Tongue (tissue), 2 donors: ENCODE data around the gene SLC5A3. TPM values are rescaled to one million over a fixed set of nuclear protein-coding genes. Genes with fewer than 3 reads are reported as not detected.
A peak's percentile ranks its signal among the peaks of the same experiment; 100 is the strongest.

ENCODE experiments used
- DNase-seq: peaks from one replicate; pipeline ENCODE4 v3.0.0-alpha.2; 2015
- total RNA-seq: library from RNA; depleted of rRNA; stranded (reverse); fragments of >200 nt; gene quantifications from one replicate; pipeline ENCODE4 v1.2.3, GENCODE V29; 2014

The SLC5A3 gene
- total RNA-seq = 37.1 TPM

DNA sequence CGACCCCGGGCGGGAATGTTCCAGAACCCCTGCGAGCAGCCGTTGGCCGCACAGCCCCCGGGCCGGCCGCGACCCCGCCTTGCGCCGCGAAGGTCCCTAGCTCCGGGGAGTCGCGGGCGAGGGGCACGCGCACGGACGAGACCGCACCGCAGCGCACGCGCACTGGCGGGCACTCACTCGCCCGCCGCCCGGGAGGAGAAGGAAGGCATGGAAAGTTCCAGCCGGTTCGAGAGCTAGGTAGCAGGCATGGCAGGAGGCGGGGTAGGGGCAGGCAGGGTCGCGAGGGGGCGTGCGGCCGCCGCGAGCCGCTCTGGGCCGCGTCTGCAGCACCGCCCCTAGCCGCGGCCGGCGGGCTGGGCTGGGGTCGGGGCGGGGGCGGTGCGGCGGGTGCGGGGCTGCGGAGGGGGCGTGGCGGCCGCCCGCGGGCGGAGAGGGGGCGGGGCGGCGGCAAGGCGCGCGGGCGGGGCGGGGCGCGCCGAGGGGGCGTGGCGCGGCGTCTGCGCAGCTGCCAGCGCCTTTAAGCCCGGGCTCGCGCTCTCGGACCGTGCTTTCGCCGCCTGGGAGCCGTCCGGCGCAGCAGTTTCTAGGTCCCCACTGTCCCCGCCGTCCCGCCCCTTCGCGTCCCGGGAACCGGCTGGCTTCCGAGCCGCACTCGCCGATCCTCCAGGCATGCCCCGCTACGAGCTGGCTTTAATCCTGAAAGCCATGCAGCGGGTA lies at the start of gene SLC5A3, which contains the start of gene MRPS6:
Gene SLC5A3 (plus strand): TSS at position 547 of the 717 bp plus-strand sequence. CDS start 21,621 bp downstream, outside the sequence.
Gene MRPS6 (plus strand): TSS at position 547 of the 717 bp plus-strand sequence. CDS start 123 bp downstream, at position 670.
- DNase-seq = peak; percentile 92

DNA sequence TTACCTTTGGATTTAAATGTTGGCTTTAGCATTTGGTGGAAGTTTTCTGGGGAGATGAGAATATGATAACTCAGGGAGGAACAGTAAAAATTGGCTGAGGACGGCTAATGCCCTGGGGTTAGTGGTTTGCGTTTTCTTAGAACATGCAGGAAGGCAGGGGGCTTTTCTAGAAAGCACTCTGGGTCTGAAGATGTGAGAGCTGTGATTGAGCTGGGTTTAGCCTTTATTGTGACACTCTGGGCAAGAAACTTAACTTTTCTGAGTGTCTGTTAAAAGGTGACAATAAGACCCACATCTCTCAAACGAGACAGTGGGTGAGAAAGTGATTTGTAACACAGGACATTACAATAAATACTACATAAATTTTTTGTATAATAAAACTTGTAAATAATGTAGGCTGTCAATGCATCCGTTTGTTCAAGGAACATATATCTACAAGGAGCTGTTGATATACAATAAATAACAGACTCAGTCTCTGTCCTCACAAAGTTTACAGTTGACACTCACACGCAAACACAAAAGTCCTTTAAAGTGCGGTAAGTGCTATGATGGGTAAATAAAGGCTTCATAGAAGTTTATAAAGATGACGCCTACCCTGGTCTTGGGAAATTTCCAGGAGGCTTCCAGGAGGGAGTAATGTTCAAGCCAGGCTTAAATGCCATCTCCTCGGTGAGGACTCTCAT lies 49.5 kb upstream of the SLC5A3 start:
- DNase-seq = no peak

DNA sequence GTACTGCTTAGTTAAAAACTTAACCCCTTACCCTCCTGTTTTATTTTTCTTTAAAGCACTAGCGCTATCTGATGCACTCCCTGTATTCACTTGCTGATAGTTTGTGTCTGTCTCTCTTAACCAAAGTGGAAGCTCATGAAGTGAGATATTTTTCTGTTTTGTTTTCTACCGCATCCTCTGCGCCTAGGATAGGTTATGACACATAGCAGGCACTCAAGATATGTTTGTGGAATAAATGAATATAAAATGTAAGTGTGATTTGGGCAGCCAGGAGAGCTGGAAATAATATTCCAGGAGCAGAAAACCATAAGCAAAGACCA lies 49.0 kb upstream of the SLC5A3 start:
- DNase-seq = no peak

DNA sequence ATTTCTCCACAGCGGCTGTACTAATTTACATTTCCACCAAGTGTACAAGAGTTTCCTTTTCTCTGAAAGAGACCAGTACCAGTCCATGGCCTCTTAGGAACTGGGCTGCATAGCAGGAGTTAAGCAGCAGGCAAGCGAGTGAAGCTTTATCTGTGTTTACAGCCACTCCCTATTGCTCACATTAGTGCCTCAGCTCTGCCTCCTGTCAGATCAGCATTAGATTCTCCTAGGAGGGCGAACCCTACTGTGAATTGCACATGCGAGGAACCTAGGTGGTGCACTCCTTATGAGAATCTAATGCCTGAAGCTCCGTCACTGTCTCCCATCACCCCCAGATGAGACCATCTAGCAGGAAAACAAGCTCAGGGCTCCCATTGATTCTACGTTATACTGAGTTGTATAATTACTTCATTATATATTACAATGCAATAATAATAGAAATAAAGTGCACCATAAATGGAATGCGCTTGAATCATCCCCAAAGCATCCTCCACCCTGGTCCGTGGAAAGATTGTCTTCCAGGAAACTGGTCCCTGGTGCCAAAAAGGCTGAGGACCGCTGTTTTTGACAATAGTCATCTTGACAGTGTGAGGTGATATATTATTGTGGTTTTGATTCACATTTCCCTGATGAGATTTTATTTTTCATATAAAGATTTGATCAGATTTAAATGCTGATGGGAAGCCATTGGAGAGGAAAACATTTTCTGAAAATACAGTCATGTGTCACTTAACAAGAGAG lies 45.5 kb upstream of the SLC5A3 start:
- DNase-seq = no peak

DNA sequence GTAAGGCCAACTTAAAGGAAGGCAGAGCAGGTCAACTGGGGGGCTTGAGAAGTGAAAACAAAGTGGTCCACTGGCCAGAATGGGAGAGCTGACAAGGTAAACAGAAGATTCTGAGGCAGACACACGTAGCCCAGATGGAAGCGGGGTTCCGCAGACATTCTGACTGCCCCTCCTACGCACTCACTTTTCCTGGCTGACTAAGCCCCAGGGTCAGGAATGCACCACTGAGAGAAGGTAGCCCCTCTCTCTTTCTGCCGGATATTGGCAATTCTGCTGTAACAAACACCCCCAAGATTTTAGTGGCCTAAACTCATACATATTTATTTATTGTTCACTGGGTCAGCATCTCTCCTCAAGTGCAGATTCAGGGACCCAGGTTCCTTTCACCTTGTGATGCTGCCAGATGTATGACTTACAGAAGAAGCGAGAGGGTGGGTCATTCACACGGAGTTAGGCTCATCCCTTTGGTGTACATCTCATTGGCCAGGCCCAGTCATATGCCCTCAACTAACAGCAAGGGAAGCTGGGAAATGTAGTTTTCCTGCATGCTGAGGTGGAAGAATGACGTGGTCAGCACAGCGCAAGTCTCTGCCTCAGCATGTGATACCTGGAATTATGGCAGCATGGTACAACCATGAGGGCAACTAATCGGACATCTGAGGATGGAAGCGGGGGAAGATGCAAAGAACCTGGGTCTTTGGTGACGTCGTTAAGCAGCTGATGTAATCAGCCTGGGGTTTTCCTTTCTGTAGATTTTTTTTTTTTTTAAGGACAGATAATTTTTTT lies 43.4 kb upstream of the SLC5A3 start:
- peak; percentile 72 for DNase-seq

DNA sequence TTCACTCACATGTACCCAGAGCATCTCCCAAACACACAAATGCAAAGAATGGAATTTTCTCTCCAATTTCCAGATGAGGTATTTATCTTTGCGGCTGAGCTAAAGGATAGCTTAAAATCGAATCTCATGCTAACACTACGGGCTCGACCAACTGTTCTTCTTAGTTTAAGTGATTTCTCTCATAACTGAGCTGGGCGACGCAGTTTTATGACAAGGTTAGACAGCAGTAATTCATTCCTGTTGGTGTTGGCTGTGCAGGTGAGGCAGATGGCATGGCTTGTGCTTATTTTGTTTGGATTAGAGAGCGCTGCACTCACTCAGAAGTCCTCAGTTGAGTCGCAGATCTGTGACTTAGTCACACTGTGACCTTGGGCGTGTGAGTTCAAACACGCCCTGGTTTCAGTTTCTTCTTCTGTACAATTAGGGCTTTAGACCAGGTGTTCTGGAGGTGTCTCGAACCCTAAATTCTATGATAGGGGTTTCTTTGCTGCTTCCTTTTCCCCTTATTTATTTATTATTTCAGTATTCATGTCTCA lies 41.5 kb upstream of the SLC5A3 start:
- DNase-seq = no peak

DNA sequence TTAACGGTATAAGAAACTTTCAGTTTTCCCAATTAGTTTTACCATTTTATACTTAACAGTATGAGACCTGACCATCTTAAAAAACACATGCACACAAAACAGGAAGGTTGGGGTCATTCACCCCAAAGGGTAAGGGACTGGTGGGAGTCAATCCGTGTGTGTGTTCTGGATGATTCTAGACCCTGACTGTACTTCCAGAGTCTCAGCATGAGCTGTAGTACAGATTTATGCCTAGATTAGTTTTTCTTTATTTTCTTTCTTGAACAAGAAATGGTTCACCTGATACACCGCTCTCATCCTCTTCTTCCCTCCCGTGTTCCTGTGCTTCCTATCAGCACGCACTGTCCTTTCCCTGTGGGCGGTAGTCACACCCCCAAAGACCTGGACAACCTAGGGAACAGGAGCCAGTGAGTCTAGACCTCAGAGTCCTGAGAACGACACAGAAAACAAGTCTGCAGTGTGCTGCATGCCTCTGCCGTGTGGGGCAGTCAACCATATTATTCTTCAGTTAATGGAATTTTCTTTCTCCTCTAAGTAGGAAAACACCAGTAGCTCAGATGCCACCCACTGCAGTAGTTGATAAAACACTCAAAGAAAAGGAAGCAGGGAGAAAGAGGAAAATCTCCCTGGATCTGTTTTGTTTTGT lies 38.9 kb upstream of the SLC5A3 start:
- no peak for DNase-seq

DNA sequence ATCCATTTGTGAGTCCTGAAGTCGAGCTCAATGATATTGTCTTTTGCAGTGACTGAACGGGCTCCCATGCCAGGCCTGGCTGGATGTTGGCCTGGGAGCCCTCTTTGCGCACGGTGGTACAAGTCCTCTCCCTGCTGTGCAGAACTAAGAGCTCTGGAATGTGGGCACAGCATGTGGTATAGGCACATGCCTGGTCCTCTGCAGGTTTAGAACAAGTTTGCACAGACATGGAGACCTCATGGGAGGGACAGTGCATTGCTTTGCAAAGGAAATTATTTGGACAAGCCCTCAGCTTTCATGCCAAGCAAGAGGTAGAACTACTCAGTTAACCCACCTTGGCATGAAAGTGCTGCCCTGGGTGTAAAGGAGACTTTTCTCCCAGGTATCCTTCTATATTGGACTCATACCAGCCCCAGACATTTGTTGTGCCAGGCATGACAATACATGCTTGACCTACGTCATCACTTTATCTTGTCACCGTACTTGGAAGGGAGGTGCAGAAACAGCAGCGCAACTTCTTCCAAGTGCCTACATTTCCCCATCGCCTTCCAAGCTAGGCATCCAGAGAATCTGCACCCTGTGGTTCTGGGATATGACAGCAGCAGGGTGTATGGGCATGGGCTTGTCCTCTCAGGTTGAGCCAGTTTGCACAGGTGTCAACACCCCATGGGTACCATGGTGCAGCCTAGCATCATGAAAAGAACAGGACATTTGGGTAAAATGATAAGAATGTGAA lies 37.6 kb upstream of the SLC5A3 start:
- DNase-seq = no peak

DNA sequence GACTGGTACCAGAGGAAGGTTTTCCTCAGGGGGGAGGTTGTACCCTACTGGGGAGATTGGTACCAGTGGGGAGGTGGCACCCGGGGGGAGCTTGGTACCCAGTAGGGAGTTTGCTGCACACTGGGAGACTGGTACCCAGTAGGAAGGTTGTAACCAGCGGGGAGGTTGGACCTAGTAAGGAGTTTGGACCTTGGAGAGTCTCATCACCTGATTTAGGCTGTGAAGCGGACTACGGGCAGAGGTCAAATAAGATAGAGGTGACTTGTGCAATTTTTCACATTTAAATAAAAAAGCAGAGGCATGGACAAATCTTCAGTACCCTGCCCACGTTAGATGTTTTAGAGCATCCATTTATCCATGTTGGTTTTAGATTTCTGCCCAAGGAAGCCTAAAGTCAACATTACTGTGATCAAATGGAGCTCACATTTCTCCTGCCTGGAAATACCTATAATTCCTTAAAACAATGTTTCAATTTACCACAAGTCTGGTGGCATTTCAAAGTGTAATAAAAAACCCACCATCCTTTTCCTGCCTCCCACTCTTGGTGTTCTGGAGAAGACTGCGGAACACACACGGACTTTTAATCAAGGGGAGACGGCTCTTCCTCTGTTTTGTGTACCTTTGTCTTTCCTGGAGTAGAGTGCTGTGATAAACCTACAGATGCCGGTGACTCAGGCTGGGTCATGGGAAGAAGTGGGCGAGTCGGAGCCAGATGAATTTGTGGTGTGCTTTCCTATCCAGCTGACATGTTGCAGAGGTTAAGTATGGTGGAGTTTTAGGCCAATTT lies 36.2 kb upstream of the SLC5A3 start:
- DNase-seq = no peak

DNA sequence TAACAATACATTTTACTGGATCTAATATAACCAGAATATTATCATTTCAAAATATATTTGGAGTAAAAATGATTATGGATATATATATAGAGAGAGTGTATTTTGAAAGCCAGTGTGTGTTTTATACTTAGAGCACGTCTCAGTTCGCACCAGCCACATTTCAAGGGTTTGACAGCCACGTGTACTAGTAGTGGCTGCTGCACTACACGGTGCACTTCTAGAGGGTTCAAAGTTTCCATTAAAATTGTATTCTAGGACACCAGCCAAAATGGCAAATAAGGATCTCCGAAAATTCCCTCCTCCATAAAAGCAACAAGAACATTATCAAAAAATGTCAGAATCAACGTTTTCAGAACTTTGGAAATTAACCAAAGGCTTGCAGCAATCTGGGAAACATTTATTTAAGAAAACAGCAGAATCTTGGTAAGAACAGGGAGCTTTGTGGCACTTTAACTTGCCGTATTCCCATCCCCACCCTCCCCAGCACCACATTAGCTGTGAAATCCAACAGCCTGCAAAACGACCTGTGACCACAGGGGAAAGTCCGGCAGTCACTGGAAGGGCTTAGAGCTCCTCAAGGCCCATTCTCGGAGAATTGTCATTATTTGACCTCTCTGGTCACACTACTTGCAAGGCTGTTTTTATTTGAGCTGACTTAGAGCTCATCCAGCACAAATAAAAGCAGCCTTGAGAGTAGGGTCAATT lies 33.5 kb upstream of the SLC5A3 start:
- no peak for DNase-seq

DNA sequence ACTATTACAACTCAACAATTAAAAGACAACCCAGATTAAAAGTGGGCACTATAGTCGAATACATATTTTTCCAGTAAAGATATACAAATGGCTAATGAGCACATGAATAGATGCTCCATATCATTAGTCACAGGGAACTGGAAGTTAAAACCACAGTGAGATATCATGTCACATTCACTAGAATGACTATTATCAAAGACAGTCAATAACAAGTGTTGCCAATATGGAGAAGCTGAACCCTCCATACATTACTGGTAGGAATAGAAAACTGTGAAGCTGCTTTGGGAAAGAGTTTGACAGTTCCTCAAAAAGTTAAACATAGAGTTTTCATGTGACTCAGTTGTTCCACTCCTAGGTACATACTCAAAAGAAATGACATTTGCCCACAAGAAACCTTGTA lies 30.6 kb upstream of the SLC5A3 start:
- DNase-seq = no peak

DNA sequence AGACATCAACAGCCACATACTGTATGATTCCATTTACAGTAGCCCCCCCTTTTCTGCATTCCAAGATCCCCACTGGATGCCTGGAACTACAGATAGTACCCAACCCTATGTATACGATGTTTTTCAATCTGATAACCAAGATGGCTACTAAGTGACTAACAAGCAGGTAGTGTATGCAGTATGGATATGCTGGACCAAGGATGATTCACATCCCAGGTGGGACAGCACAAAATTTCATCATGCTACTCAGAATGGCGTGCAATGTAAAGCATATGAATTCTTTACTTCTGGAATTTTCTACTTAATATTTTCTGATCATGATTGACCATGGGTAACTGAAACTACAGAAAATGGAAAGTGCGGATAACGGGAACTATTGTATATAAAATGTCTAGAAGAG lies 30.0 kb upstream of the SLC5A3 start:
- no peak for DNase-seq

DNA sequence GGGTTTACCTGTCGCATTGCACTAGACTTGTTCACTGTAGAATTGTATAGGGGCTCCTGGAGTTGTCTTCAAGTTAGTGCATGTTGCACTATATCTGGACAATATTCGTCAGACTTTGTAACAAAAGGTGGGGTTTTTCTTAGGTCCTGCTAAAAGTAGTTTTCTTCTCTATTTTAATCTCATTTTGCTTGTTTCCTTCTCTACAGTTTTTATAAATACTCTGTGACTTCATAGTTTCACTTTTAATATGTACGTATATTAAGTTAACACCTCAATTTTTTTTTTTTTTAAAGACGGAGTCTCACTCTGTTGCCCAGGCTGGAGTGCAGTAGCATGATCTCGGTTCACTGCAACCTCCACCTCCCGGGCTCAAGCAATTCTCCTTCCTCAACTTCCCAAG lies 26.5 kb upstream of the SLC5A3 start:
- no peak for DNase-seq

DNA sequence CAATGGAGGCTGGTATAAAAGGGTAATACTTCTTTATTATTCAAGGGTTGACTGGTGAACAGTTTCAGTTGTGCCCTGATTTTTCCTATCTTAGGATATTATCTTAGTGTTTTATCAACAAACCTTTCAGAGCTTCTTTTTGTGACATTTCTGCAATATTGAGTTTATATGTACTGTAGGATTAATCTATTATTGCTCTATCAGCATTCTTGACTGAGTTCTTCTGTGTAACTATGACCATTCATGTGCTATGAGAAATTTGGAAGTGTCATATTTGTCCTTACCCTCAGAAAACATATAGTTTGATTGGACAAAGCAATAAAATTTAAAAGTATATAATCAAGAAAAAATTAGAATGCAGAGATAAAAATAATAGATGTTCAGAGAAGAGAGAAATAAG lies 25.5 kb upstream of the SLC5A3 start:
- no peak for DNase-seq

DNA sequence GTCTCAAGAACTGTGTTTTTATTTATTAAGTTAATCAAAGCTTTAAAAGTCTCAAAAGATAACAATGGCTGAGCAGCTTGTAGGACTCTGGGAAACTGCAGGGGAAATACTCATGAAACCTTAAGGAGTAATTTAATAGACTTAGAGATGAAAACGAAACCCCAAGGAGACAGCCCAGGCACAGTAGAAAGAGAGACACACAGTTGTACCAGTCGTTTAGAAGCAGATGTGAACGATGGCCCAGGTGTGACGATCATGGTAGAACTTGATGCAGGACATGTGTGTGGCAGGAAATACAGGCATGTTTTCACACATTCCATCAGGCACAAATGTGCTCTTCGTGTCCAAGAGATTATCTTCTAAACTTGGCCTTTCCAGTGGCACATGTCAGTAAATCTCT lies 21.2 kb upstream of the SLC5A3 start:
- no peak for DNase-seq

DNA sequence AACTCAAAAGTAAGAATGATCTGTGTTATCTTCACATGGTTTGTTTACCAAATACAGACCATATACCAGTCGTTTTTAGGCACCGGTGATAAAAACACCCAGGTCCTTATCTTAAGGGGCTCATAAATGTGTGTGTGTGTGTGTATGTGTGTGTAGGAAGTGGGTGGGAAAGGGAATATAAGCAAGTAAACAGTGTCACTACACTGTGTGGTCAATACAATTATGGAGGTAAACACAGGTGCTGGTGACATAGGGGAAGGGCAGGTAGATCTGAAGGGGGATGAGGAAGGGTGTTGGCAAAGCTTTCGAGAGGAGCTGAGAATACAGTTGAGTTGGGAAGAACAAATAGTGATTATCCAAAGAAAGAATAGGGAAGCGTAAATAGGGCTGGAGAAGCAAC lies 19.1 kb upstream of the SLC5A3 start:
- DNase-seq = no peak

DNA sequence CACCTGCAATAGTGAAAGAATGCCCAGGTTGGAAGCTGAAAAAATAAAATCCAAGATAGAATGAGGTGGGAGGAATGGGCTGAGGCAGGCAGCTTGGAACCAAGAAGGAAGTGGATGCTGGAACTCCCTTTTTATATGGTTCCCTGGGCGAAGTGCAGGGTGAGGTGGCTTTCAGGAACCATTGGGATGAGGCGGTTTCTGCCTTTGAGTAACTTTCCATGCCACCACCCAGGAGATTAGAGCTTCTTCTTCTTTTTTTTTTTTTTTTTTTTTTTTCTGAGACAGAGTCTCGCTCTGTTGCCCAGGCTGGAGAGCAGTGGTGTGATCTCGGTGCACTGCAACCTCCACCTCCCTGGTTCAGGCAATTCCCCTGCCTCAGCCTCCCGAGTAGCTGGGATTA lies 17.8 kb upstream of the SLC5A3 start:
- no peak for DNase-seq

DNA sequence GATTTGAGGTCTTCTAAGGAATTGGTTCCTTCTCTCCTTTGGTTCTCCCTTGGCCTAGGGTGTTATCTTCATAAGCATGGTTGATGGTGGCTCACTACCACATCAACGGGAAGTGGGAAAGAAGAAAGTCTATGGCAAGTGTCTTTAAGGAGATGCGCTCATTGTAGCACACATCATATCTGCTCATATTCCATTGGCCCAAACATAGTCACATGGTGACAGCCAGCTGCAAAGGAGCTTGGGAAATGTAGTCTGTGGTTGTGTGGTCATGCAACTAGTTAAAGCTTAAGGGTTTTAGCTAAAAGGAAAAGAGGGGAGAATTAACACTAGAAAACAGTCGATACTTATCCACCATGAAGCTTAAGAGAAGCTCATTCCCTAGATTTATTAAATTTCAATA lies 11.4 kb upstream of the SLC5A3 start:
- DNase-seq = no peak

DNA sequence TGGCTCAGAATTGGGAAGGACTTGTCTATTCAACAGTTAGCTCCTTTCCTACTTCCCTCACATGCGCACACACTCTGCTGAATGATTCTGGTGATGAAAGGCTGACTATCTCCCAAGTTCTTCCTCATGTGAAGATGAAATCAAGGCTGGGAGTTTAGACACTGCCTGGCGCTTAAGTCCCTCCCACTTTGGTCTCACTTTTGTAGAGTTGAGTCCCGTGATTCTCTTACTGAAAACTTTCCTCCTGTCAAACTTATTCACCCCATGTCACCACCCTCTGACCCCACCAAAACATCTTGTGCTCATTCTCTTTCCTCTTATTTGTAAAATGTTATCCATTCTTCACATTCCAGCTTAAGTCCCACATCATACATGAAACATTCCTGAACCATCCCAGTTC lies 8.4 kb upstream of the SLC5A3 start:
- DNase-seq = no peak

DNA sequence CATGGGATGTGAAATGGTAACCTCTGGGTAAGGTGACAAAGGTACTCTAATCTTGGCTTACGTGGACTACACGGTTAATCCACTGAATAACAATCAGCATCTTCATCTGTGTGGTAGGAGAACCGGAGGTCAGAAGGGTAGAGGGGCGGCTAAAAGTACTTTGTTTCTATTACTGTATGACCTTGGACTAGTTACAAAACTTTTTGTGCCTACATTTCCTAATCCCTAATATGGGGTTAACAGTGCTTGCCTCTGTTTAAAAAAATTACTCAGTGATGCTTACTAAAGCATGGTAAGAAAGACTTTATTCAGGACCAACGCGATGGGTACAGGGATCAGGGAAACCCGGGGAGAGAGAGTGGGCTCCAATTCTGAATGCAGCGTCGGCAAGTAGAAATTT lies 1.7 kb upstream of the SLC5A3 start:
- no peak for DNase-seq
